Endothelial cell of umbilical vein (primary cell): ENCODE results near the gene SMAD1. TPM values are rescaled to one million over a fixed set of nuclear protein-coding genes. Genes with fewer than 3 reads are reported as not detected.

ENCODE experiments used
- BruUV-seq: library from RNA; stranded (reverse); fragments of 400-500 nt; replicated peaks from 2 replicates; lab custom pipeline; 2021; lab: Mats Ljungman, UMichigan
- CTCF ChIA-PET: fragments of 300-600, 350-600 bp; sonication (Branson Sonifier 250); formaldehyde crosslinking; loops from one replicate; lab custom pipeline; 2021; ENCODE audit warnings: antibody characterized with exemption, inconsistent platforms; lab: Charles Lee
- POLR2A ChIA-PET: fragments of 300-600, 350-600 bp; sonication (Branson Sonifier 250); formaldehyde crosslinking; loops from one replicate; lab custom pipeline; 2021; ENCODE audit warnings: antibody characterized with exemption, inconsistent platforms; lab: Charles Lee
- DNase-seq: peaks from one replicate; pipeline ENCODE4 v3.0.0-alpha.2; 2011; ENCODE audit warnings: low read depth, low spot score
- FAIRE-seq: peaks from 2 replicates; lab custom pipeline; 2011; peaks lifted over from hg19 to GRCh38; lab: Jason Lieb, UNC
- H2AFZ ChIP-seq: 2 replicates; pipeline ENCODE4 v1.6.0; 2012; ENCODE audit warnings: low read depth, low read length, control low read depth, inconsistent platforms
- H3K27ac ChIP-seq: 2 replicates; pipeline ENCODE4 v1.5.1; 2011; ENCODE audit warnings: low read depth, mild to moderate bottlenecking, control low read depth, low read length, moderate library complexity; ENCODE audit not compliant: insufficient read depth
- H3K27me3 ChIP-seq, 2 experiments: 2 replicates each; pipeline versions ENCODE4 v1.6.0 to v1.6.1; 2011; ENCODE audit warnings: low read length in 2 of 2, mixed read lengths in 1 of 2; ENCODE audit not compliant: control insufficient read depth in 2 of 2, insufficient read depth in 2 of 2
- H3K36me3 ChIP-seq, 2 experiments: 2 replicates in 1 of 2; 3 replicates in 1 of 2; pipeline ENCODE4 v1.5.1; 2011; ENCODE audit warnings: low read length in 2 of 2, mild to moderate bottlenecking in 1 of 2, moderate library complexity in 1 of 2; ENCODE audit not compliant: control insufficient read depth in 2 of 2, insufficient read depth in 2 of 2; ENCODE audit errors: extremely low read depth in 1 of 2
- H3K4me1 ChIP-seq: 3 replicates; pipeline ENCODE4 v1.5.1; 2011; ENCODE audit warnings: mild to moderate bottlenecking, low read length; ENCODE audit not compliant: control insufficient read depth, insufficient read depth; ENCODE audit errors: extremely low read depth
- H3K4me2 ChIP-seq: 2 replicates; pipeline ENCODE4 v1.6.1; 2011; ENCODE audit warnings: low read length, control low read depth, mixed read lengths; ENCODE audit not compliant: insufficient read depth
- H3K4me3 ChIP-seq, 3 experiments: fragments of 200-600 bp in 1 of 3; sonication (generic), shearing (Covaris generic) in 1 of 3; replicated peaks in 1 of 3; 2 replicates each; pipeline ENCODE4 v1.5.1; 2011 to 2016; ENCODE audit warnings: control low read depth in 3 of 3, low read length in 3 of 3, mild to moderate bottlenecking in 2 of 3, inconsistent platforms in 1 of 3, low read depth in 1 of 3, moderate library complexity in 1 of 3; ENCODE audit not compliant: insufficient read depth in 1 of 3
- H3K79me2 ChIP-seq: 2 replicates; pipeline ENCODE4 v1.6.0; 2012; ENCODE audit warnings: low read length, inconsistent platforms; ENCODE audit not compliant: control insufficient read depth, insufficient read depth
- H3K9ac ChIP-seq: replicated peaks from 2 replicates; pipeline ENCODE3; 2011; ENCODE audit warnings: low read length, control low read depth; ENCODE audit not compliant: insufficient read depth; ENCODE audit errors: extremely low read depth
- H3K9me1 ChIP-seq: replicated peaks from 3 replicates; pipeline ENCODE4 v1.6.0; 2011; ENCODE audit warnings: mild to moderate bottlenecking, low read length; ENCODE audit not compliant: control insufficient read depth, insufficient read depth; ENCODE audit errors: extremely low read depth
- H3K9me3 ChIP-seq: replicated peaks from 2 replicates; pipeline ENCODE4 v1.5.1; 2012; ENCODE audit warnings: low read length, inconsistent platforms; ENCODE audit not compliant: control insufficient read depth, insufficient read depth
- H4K20me1 ChIP-seq: replicated peaks from 2 replicates; pipeline ENCODE3; 2011; ENCODE audit warnings: mild to moderate bottlenecking, low read length; ENCODE audit not compliant: control insufficient read depth, insufficient read depth; ENCODE audit errors: extremely low read depth
- CTCF ChIP-seq, 2 donors: IDR thresholded peaks; 1 replicate in 1 of 2; 2 replicates in 1 of 2; pipeline ENCODE4 v1.5.1; 2011; ENCODE audit warnings: low read length in 2 of 2, mild to moderate bottlenecking in 2 of 2, moderate library complexity in 2 of 2, control low read depth in 1 of 2, inconsistent platforms in 1 of 2, low read depth in 1 of 2; ENCODE audit not compliant: insufficient read depth in 1 of 2; ENCODE audit errors: extremely low read depth in 1 of 2
- EZH2 ChIP-seq: IDR thresholded peaks from 2 replicates; pipeline ENCODE4 v1.6.1; 2012; ENCODE audit warnings: borderline replicate concordance, low read depth, mild to moderate bottlenecking, moderate library complexity, low read length, inconsistent platforms; ENCODE audit not compliant: severe bottlenecking
- FOS ChIP-seq: IDR thresholded peaks from 2 replicates; pipeline ENCODE4 v1.6.1; 2011; ENCODE audit warnings: mild to moderate bottlenecking, low read length, moderate library complexity, borderline replicate concordance; ENCODE audit not compliant: insufficient read depth
- GATA2 ChIP-seq: IDR thresholded peaks from 2 replicates; pipeline ENCODE4 v1.7.0; 2011; ENCODE audit warnings: low read depth, mild to moderate bottlenecking, moderate library complexity, mixed read lengths, low read length; ENCODE audit not compliant: insufficient read length, insufficient read depth
- JUN ChIP-seq: IDR thresholded peaks from 2 replicates; pipeline ENCODE4 v1.6.1; 2011; ENCODE audit warnings: borderline replicate concordance, low read depth; ENCODE audit not compliant: insufficient read length, insufficient read depth
- MYC ChIP-seq: IDR thresholded peaks from one replicate; pipeline ENCODE4 v1.6.1; 2011; ENCODE audit warnings: mild to moderate bottlenecking, low read depth, low read length
- POLR2A ChIP-seq: IDR thresholded peaks from 2 replicates; pipeline ENCODE4 v1.6.1; 2012; ENCODE audit warnings: low read depth, mild to moderate bottlenecking, control low read depth, low read length
- POLR2AphosphoS5 ChIP-seq: IDR thresholded peaks from 2 replicates; pipeline ENCODE4 v1.6.1; 2012; ENCODE audit warnings: low read depth, mild to moderate bottlenecking, control low read depth, low read length, moderate library complexity; ENCODE audit not compliant: insufficient read depth
- dilution Hi-C: fragments of 300-500 bp; cut with MboI; formaldehyde crosslinking; loops from one replicate; pipeline ENCODE4 v1.15.0; 2019; ENCODE audit warnings: low sequenced_read_pairs; ENCODE audit not compliant: extremely low pct_ligation_motif_present
- intact Hi-C: fragments of 100-400 bp; cut with micrococcal nuclease; formaldehyde crosslinking; loops from one replicate; pipeline ENCODE4 v1.10.0; 2022
- polyA plus RNA-seq, 4 experiments: library from polyadenylated mRNA; depleted of rRNA in 3 of 4; stranded (reverse) in 3 of 4; unstranded in 1 of 4; fragments of >200 nt; gene quantifications; 2 replicates each; pipeline versions ENCODE4 v1.2.1 to v1.2.3, GENCODE V29; 2011 to 2012; ENCODE audit warnings: missing spikeins in 1 of 4
- total RNA-seq: library from RNA; stranded (reverse); gene quantifications from 2 replicates; pipeline ENCODE4 v1.2.3, GENCODE V29; 2021
- TF ChIP-seq, protein P1 (sequence below): IDR thresholded peaks from 2 replicates; pipeline ENCODE4 v1.6.1; 2011; ENCODE audit not compliant: insufficient read depth, insufficient read length

Gene SMAD1
- total and polyA plus RNA-seq, 2 donors (not counting 3 experiments of a cell fraction or from before 2014, with no cell fraction given) = 101 to 116 TPM

DNA sequence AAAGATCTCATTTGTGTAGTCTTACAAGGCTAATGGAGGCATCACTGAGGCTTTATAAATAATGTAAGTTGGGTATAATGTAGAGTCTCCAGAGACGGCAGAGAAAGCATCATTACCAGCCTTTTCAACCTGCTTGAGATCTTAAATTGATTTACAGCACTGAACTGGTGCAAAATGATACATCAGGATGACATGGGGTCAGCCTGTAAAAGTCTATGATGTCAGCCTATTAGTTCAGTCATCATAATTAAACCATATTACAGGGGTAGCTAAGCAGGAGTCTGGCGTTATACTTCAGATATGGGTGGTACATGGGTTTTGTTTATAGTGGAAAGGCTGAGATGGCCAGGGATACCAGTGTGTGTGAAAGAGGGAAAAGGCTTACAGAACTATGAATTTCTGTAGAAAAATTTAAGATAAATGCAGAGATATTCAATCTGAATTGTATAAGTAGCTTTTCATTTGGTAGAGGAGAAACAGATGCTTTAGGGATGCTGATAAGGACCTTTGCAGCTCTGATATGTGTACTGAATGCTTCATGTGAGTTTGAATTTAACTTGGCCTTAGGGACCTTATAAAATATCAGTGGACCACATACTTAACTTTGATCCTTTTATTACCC, 2.7 kb downstream of the SMAD1 start:
- Histone ChIP-seq H3K4me1 (peaks cover 18% of the 10 kb centered on the region), H3K4me2 (peak overlapping the region; percentile 97), H3K9me3 (no peaks in the 10 kb centered on the region), H4K20me1 (no peaks in the 10 kb centered on the region), H3K27me3 (no peaks in the 10 kb centered on the region), H3K4me3 (peak overlapping the region in 2 of 3 experiments; percentile 82 to 99), H3K36me3 (no peaks in the 10 kb centered on the region), H3K9ac (peak overlapping the region; percentile 98), H3K27ac (no peak overlapping the region), H3K79me2 (peaks cover 83% of the 10 kb centered on the region), H2AFZ (no peak overlapping the region), H3K9me1 (no peaks in the 10 kb centered on the region)
- peak; percentile 47 for DNase-seq
- dilution Hi-C loops = no loop called here
- ChIA-PET CTCF (interaction anchor here (1.2 to 2.0 kb wide), 10 partner anchors 9 to 268 kb away, joined by 3 to 9 read pairs (median 6); no protein-coding TSS in a partner anchor), POLR2A (interaction anchor here (0.7 to 1.8 kb wide), 4 partner anchors 11 to 250 kb away, joined by 3 to 6 read pairs (median 6); no protein-coding TSS in a partner anchor)
- no peak for FAIRE-seq
- intact Hi-C loops = loop anchor here (5.0 kb wide), 4 partner anchors 248 to 387 kb away; partner anchors contain the start of genes ABCE1, ANAPC10 and OTUD4
- TF ChIP-seq POLR2AphosphoS5 (no peak), POLR2A (no peak)
- no TSS peak for BruUV-seq

DNA sequence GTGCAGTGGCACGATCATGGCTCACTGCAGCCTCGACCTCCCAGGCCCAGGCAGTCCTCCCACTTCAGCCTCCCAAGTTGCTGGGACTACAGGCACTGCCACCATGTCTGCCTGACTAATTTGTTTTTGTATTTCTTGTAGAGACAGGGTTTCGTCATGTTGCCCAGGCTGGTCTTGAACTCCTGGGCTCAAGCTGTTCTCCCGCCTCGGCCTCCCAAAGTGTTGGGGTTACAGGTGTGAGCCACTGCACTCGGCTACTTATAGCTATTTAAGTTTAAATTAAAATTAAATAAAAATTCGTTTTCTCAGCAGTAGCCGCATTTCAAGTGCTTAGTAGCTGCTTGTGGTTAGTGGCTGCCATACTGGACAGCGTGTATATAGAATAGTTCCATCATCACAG, 3.5 kb downstream of the SMAD1 start:
- TF ChIP-seq, protein P1, sequence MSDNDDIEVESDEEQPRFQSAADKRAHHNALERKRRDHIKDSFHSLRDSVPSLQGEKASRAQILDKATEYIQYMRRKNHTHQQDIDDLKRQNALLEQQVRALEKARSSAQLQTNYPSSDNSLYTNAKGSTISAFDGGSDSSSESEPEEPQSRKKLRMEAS = no peak
- no peak for TF ChIP-seq MYC
- no peak for TF ChIP-seq FOS
- TF ChIP-seq POLR2A = no peak
- no peak for TF ChIP-seq EZH2
- no peak for TF ChIP-seq JUN
- TF ChIP-seq POLR2AphosphoS5 = no peak
- no peak for TF ChIP-seq CTCF (IDR thresholded peaks at IDR 0.05; ENCODE audit: extremely low read depth in 1 of 2, insufficient read depth in 1 of 2, low read depth in 1 of 2, low read length in 2 of 2)
- TF ChIP-seq GATA2 = no peak
- Histone ChIP-seq H2AFZ (no peak overlapping the region), H3K27ac (no peak overlapping the region), H3K79me2 (peaks cover 91% of the 10 kb centered on the region), H3K4me1 (peaks cover 20% of the 10 kb centered on the region), H3K9ac (no peak overlapping the region), H4K20me1 (no peaks in the 10 kb centered on the region), H3K27me3 (no peaks in the 10 kb centered on the region), H3K4me3 (no peak overlapping the region), H3K9me3 (no peaks in the 10 kb centered on the region), H3K4me2 (peak overlapping the region; percentile 97), H3K36me3 (no peaks in the 10 kb centered on the region), H3K9me1 (no peaks in the 10 kb centered on the region)
- POLR2A ChIA-PET = interaction anchor here (0.8 to 1.8 kb wide), 3 partner anchors 10 to 251 kb away, joined by 3 to 6 read pairs (median 6); no protein-coding TSS in a partner anchor
- DNase-seq (no peak), FAIRE-seq (no peak)
- intact Hi-C loops (no loop called here), dilution Hi-C loops (no loop called here)
- BruUV-seq = no TSS peak
- CTCF ChIA-PET = interaction anchor here (1.2 to 2.0 kb wide), 11 partner anchors 8 to 269 kb away, joined by 3 to 9 read pairs (median 3); no protein-coding TSS in a partner anchor
